ENCODE data around the gene ZNF276. TPM values are rescaled to one million over a fixed set of nuclear protein-coding genes. Genes with fewer than 3 reads are reported as not detected.

The ZNF276 gene
- total RNA-seq, 1 experiment from 2014 or later: 19.9 TPM

- ChIA-PET CTCF (interaction anchor here (0.5 kb wide), 1 partner anchor 43 kb away, joined by 8 read pairs; no protein-coding TSS in a partner anchor), POLR2A (no interaction called here)
- Histone ChIP-seq H3K4me1 (ENCODE audit: control insufficient read depth, insufficient read depth, low read length) (peaks cover 4% of the 10 kb centered on the region; the same call in 1 of the 2 replicates), H3K27ac (ENCODE audit: low read length) (peak overlapping the region; percentile 72), H3K4me3 (ENCODE audit: low read depth in 2 of 2, low read length in 2 of 2) (peak overlapping the region; percentile 58 to 63), H3K9me3 (ENCODE audit: control insufficient read depth, insufficient read depth, low read depth, low read length) (no peaks in the 10 kb centered on the region), H3K27me3 (ENCODE audit: control insufficient read depth, insufficient read depth, low read length) (no peaks in the 10 kb centered on the region), H3K36me3 (ENCODE audit: control insufficient read depth, insufficient read depth, low read length) (no peaks in the 10 kb centered on the region; the same call in 1 of the 2 replicates)
- ATAC-seq (peak; percentile 75), DNase-seq (ENCODE audit: low read depth, low spot score) (peak; percentile 73)
- no TSS peak for BruUV-seq (replicated peaks)
- intact Hi-C loops (cut with micrococcal nuclease; ENCODE audit: unreplicated experiment) (no loop called here), in situ Hi-C loops (cut with HindIII; ENCODE audit: low pct_unique_long_range_greater_than_20kb, low sequenced_read_pairs) (no loop called here)
- TF ChIP-seq REST (IDR thresholded peaks at IDR 0.05; ENCODE audit: insufficient read depth in 1 of 2, low read depth in 2 of 2, low read length in 1 of 2): no peak
- TF ChIP-seq CTCF (IDR thresholded peaks at IDR 0.05): peak; percentile 85
- TF ChIP-seq SIN3A (IDR thresholded peaks at IDR 0.05; ENCODE audit: borderline replicate concordance, insufficient read depth, low read depth, low read length): 0 out of 2 replicates have a peak, but pooled peaks have one; percentile 45
- no peak for TF ChIP-seq TCF7L2 (IDR thresholded peaks at IDR 0.05; ENCODE audit: low read depth, low read length)
- TF ChIP-seq POLR2AphosphoS5 (IDR thresholded peaks at IDR 0.05; ENCODE audit: low read depth, low read length): no peak
Observed at GRCh38 chr16:89700100-89700648, 21.2 kb upstream of the ZNF276 start.

- BruUV-seq (replicated peaks): no TSS peak
- Histone ChIP-seq H3K36me3 (ENCODE audit: control insufficient read depth, insufficient read depth, low read length) (no peaks in the 10 kb centered on the region; the same call in 1 of the 2 replicates), H3K27ac (ENCODE audit: low read length) (peak overlapping the region; percentile 54), H3K4me3 (ENCODE audit: low read depth in 2 of 2, low read length in 2 of 2) (peak overlapping the region; percentile 58 to 63), H3K27me3 (ENCODE audit: control insufficient read depth, insufficient read depth, low read length) (no peaks in the 10 kb centered on the region), H3K4me1 (ENCODE audit: control insufficient read depth, insufficient read depth, low read length) (peaks cover 4% of the 10 kb centered on the region; the same call in 1 of the 2 replicates), H3K9me3 (ENCODE audit: control insufficient read depth, insufficient read depth, low read depth, low read length) (no peaks in the 10 kb centered on the region)
- ChIA-PET POLR2A (interaction anchor here (0.6 kb wide), 1 partner anchor 19 kb away, joined by 3 read pairs; no protein-coding TSS in a partner anchor), CTCF (interaction anchor here (0.8 kb wide), 1 partner anchor 10 kb away, joined by 9 read pairs; no protein-coding TSS in a partner anchor)
- no peak for DNase-seq (ENCODE audit: low read depth, low spot score)
- intact Hi-C loops (cut with micrococcal nuclease; ENCODE audit: unreplicated experiment): no loop called here
- peak; percentile 31 for ATAC-seq
- no peak for TF ChIP-seq POLR2AphosphoS5 (IDR thresholded peaks at IDR 0.05; ENCODE audit: low read depth, low read length)
- no peak; the same call in 1 of the 2 replicates for TF ChIP-seq CTCF (IDR thresholded peaks at IDR 0.05)
- TF ChIP-seq SIN3A (IDR thresholded peaks at IDR 0.05; ENCODE audit: borderline replicate concordance, insufficient read depth, low read depth, low read length): no peak
- TF ChIP-seq REST (IDR thresholded peaks at IDR 0.05; ENCODE audit: insufficient read depth in 1 of 2, low read depth in 2 of 2, low read length in 1 of 2): no peak
- TF ChIP-seq TCF7L2 (IDR thresholded peaks at IDR 0.05; ENCODE audit: low read depth, low read length): no peak
- in situ Hi-C loops (cut with HindIII; ENCODE audit: low pct_unique_long_range_greater_than_20kb, low sequenced_read_pairs): no loop called here
Observed at GRCh38 chr16:89700649-89701424, 20.5 kb upstream of the ZNF276 start.

Measured in Panc1 (cell line).